ENCODE measurements around the gene CHCHD6. TPM values are rescaled to one million over a fixed set of nuclear protein-coding genes. Genes with fewer than 3 reads are reported as not detected.

The CHCHD6 gene
- total and polyA plus RNA-seq, 2 donors from 2014 or later = 10.7 to 35.2 TPM

DNA sequence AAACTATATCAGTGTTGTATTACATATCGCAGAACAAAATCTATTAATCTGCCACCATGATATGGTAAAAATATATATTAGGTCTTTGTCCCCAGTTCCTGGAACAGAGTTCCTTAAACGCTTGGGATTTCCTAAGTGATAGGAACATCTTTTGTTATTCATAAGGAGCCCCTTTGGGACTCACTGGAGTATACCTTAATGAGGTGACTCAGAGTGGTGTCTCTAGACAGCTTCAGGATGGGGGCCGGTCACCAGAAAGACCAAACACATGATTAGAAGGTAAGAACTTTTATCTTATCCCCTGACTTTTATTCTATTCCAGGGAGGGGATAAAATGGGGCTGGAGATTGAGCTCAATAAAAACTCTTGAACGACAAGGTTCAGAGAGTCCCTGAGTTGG is 12.3 kb upstream of the CHCHD6 start:
- no peak for DNase-seq
- H3K27ac ChIP-seq (ENCODE audit: low read depth in 2 of 2, low read length in 2 of 2) = no peak overlapping the region
- TF ChIP-seq, protein P1, sequence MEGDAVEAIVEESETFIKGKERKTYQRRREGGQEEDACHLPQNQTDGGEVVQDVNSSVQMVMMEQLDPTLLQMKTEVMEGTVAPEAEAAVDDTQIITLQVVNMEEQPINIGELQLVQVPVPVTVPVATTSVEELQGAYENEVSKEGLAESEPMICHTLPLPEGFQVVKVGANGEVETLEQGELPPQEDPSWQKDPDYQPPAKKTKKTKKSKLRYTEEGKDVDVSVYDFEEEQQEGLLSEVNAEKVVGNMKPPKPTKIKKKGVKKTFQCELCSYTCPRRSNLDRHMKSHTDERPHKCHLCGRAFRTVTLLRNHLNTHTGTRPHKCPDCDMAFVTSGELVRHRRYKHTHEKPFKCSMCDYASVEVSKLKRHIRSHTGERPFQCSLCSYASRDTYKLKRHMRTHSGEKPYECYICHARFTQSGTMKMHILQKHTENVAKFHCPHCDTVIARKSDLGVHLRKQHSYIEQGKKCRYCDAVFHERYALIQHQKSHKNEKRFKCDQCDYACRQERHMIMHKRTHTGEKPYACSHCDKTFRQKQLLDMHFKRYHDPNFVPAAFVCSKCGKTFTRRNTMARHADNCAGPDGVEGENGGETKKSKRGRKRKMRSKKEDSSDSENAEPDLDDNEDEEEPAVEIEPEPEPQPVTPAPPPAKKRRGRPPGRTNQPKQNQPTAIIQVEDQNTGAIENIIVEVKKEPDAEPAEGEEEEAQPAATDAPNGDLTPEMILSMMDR (IDR thresholded peaks at IDR 0.05; ENCODE audit: borderline replicate concordance, extremely low read depth, insufficient read depth) = no peak

DNA sequence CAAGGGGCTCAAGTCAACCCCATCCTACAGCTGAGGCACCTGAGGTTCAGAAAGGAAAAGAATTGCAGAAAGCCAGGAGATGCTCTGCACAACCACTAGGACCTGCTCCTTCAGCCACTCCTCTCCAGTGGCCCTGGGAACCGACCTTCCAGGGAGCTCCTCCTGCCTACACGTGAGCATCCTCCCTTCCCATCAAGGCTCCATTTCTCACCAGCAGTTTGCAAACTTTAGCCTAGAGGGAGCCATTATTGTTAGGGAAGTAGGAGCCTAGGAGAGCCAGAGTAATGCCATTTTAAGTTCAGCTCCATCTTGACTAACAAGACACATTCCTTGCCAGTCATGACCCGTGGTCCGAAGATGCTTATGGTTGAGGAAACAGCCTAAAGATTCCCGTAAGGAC is 11.2 kb upstream of the CHCHD6 start:
- FAIRE-seq (no peak), DNase-seq (no peak)
- Histone ChIP-seq H3K4me3 (ENCODE audit: low read length in 3 of 3) (no peak overlapping the region), H3K27ac (ENCODE audit: low read depth in 2 of 2, low read length in 2 of 2) (no peak overlapping the region), H3K36me3 (ENCODE audit: control insufficient read depth in 2 of 3, insufficient read depth in 3 of 3, low read length in 3 of 3) (no peaks in the 10 kb centered on the region), H3K4me1 (ENCODE audit: control insufficient read depth in 2 of 3, insufficient read depth in 2 of 3, low read depth in 1 of 3, low read length in 3 of 3) (no peaks in the 10 kb centered on the region), H3K27me3 (ENCODE audit: control insufficient read depth, insufficient read depth, low read length) (no peaks in the 10 kb centered on the region), H3K9ac (ENCODE audit: low read length in 3 of 3) (no peak overlapping the region), H3K9me3 (ENCODE audit: control insufficient read depth in 2 of 3, insufficient read depth in 1 of 3, low read length in 3 of 3) (no peaks in the 10 kb centered on the region)
- TF ChIP-seq, protein P1 (IDR thresholded peaks at IDR 0.05; ENCODE audit: borderline replicate concordance, extremely low read depth, insufficient read depth) = no peak
- intact Hi-C loops (cut with DNase I) = no loop called here

More for the DNA sequence above, 12.3 kb upstream of the CHCHD6 start:
- no peak overlapping the region for H3K4me3 ChIP-seq (ENCODE audit: low read length in 3 of 3)
- FAIRE-seq = no peak
- no peaks in the 10 kb centered on the region for H3K36me3 ChIP-seq (ENCODE audit: control insufficient read depth in 2 of 3, insufficient read depth in 3 of 3, low read length in 3 of 3)
- intact Hi-C loops (cut with DNase I) = no loop called here
- H3K27me3 ChIP-seq (ENCODE audit: control insufficient read depth, insufficient read depth, low read length) = no peaks in the 10 kb centered on the region
- H3K9ac ChIP-seq (ENCODE audit: low read length in 3 of 3) = no peak overlapping the region
- H3K9me3 ChIP-seq (ENCODE audit: control insufficient read depth in 2 of 3, insufficient read depth in 1 of 3, low read length in 3 of 3) = no peaks in the 10 kb centered on the region
- no peaks in the 10 kb centered on the region for H3K4me1 ChIP-seq (ENCODE audit: control insufficient read depth in 2 of 3, insufficient read depth in 2 of 3, low read depth in 1 of 3, low read length in 3 of 3)

DNA sequence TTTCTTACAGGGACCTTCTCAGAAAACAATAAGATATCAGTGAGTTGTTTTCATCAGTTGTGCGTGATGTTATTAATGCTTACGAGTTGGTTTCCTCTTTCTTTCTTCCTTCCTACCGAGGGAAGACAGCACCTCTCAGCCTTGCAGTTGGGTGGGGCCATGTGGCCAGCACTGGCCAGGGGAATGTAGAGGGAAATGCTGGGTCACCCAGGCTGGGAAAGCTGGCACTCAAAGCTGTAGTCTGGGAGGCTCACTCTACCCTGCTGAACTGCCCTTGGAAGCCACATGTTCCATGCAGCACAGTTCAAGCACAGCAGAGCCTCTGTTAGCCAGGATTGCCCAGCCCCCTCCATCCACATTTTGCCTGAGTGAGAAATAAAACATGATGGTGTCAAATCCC is 10.1 kb upstream of the CHCHD6 start:
- Histone ChIP-seq H3K9ac (ENCODE audit: low read length in 3 of 3) (no peak overlapping the region), H3K27ac (ENCODE audit: low read depth in 2 of 2, low read length in 2 of 2) (no peak overlapping the region), H3K4me3 (ENCODE audit: low read length in 3 of 3) (no peak overlapping the region), H3K9me3 (ENCODE audit: control insufficient read depth in 2 of 3, insufficient read depth in 1 of 3, low read length in 3 of 3) (no peaks in the 10 kb centered on the region), H3K4me1 (ENCODE audit: control insufficient read depth in 2 of 3, insufficient read depth in 2 of 3, low read depth in 1 of 3, low read length in 3 of 3) (no peaks in the 10 kb centered on the region), H3K27me3 (ENCODE audit: control insufficient read depth, insufficient read depth, low read length) (no peaks in the 10 kb centered on the region), H3K36me3 (ENCODE audit: control insufficient read depth in 2 of 3, insufficient read depth in 3 of 3, low read length in 3 of 3) (no peaks in the 10 kb centered on the region)
- TF ChIP-seq, protein P1 (IDR thresholded peaks at IDR 0.05; ENCODE audit: borderline replicate concordance, extremely low read depth, insufficient read depth) = no peak
- no peak for DNase-seq
- FAIRE-seq = no peak
- intact Hi-C loops (cut with DNase I) = no loop called here

DNA sequence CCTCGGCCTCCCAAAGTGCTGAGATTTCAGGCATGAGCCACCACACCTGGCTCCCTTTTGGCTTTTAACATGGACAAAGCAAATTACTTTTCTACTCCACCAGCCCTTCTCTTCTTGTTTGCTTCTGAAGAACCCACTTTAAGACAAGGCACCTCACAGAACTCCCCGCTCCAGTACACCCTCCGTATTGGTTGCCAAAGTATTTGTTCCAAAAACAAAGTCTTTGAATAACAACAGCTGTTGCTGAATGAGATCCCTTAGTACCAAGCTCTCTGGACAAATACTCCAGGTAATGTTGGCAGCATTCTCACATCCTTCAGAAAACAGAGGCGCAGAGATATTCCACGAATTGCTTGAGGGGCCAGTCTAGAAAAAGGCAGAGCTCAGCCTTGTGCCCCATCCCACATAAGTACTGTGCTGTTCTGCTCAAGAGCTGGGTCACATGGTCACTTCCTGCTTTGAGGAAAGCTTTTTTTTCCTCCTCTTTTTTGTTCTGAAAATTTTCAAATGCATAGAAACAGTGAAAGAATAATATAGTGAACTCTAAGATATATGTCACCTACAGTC is 7.3 kb upstream of the CHCHD6 start:
- no peaks in the 10 kb centered on the region for H3K4me1 ChIP-seq (ENCODE audit: control insufficient read depth in 2 of 3, insufficient read depth in 2 of 3, low read depth in 1 of 3, low read length in 3 of 3)
- no peak overlapping the region for H3K27ac ChIP-seq (ENCODE audit: low read depth in 2 of 2, low read length in 2 of 2)
- no peak overlapping the region for H3K9ac ChIP-seq (ENCODE audit: low read length in 3 of 3)
- H3K36me3 ChIP-seq (ENCODE audit: control insufficient read depth in 2 of 3, insufficient read depth in 3 of 3, low read length in 3 of 3) = no peaks in the 10 kb centered on the region
- intact Hi-C loops (cut with DNase I) = no loop called here
- no peak for DNase-seq
- H3K4me3 ChIP-seq (ENCODE audit: low read length in 3 of 3) = no peak overlapping the region
- TF ChIP-seq, protein P1 (IDR thresholded peaks at IDR 0.05; ENCODE audit: borderline replicate concordance, extremely low read depth, insufficient read depth) = no peak
- H3K9me3 ChIP-seq (ENCODE audit: control insufficient read depth in 2 of 3, insufficient read depth in 1 of 3, low read length in 3 of 3) = no peaks in the 10 kb centered on the region
- H3K27me3 ChIP-seq (ENCODE audit: control insufficient read depth, insufficient read depth, low read length) = no peaks in the 10 kb centered on the region
- no peak for FAIRE-seq

Data from kidney (tissue), 14 donors.